OCI-LY7 (cell line): Measurements from ENCODE around the gene NACA2. TPM values are rescaled to one million over a fixed set of nuclear protein-coding genes. Genes with fewer than 3 reads are reported as not detected.

Experiments used
- BruUV-seq: library from RNA; stranded (reverse); fragments of 400-500 nt; replicated peaks from 2 replicates; lab custom pipeline; 2021; lab: Mats Ljungman, UMichigan
- CTCF ChIA-PET: fragments of 300-600 bp; sonication (Branson Sonifier 250); formaldehyde crosslinking; loops from one replicate; lab custom pipeline; 2022; ENCODE audit warnings: antibody characterized with exemption; ENCODE audit not compliant: unreplicated experiment; lab: Charles Lee
- POLR2A ChIA-PET: fragments of 300-600 bp; sonication (Branson Sonifier 250); formaldehyde crosslinking; loops from one replicate; lab custom pipeline; 2022; ENCODE audit warnings: antibody characterized with exemption; lab: Charles Lee
- DNase-seq: peaks from one replicate; pipeline ENCODE4 v3.0.0-alpha.2; 2015; ENCODE audit warnings: low spot score
- H2AFZ ChIP-seq: fragments of 200-600 bp; sonication (generic), shearing (Covaris generic); 2 replicates; pipeline ENCODE4 v1.6.1; 2014; ENCODE audit warnings: mild to moderate bottlenecking, antibody characterized with exemption, low read length, moderate library complexity
- H3K27ac ChIP-seq: fragments of 200-600 bp; sonication (generic); 2 replicates; pipeline ENCODE4 v1.5.1; 2014; ENCODE audit warnings: mixed run types, low read depth, mild to moderate bottlenecking, moderate library complexity, low read length, inconsistent platforms; ENCODE audit not compliant: poor library complexity, severe bottlenecking
- H3K36me3 ChIP-seq: fragments of 200-600 bp; sonication (generic); 2 replicates; pipeline ENCODE4 v1.6.1; 2014; ENCODE audit warnings: mild to moderate bottlenecking, antibody characterized with exemption, low read length, moderate library complexity, mixed read lengths; ENCODE audit not compliant: insufficient read depth
- H3K4me1 ChIP-seq: fragments of 200-600 bp; sonication (generic); 2 replicates; pipeline ENCODE4 v1.5.1; 2014; ENCODE audit warnings: mild to moderate bottlenecking, low read length; ENCODE audit not compliant: insufficient read depth, poor library complexity, severe bottlenecking
- H3K4me2 ChIP-seq: fragments of 200-600 bp; sonication (generic); 2 replicates; pipeline ENCODE4 v1.6.1; 2014; ENCODE audit warnings: mild to moderate bottlenecking, low read length
- H3K4me3 ChIP-seq: fragments of 200-600 bp; sonication (generic); 2 replicates; pipeline ENCODE4 v1.5.1; 2014; ENCODE audit warnings: mild to moderate bottlenecking, low read depth, low read length; ENCODE audit not compliant: poor library complexity, severe bottlenecking
- H3K79me2 ChIP-seq: fragments of 200-600 bp; sonication (generic); 2 replicates; pipeline ENCODE4 v1.6.1; 2016; ENCODE audit warnings: low read depth, mild to moderate bottlenecking, low read length, moderate library complexity, mixed read lengths; ENCODE audit not compliant: insufficient read depth
- H3K9me2 ChIP-seq: fragments of 200-600 bp; sonication (generic); 2 replicates; pipeline ENCODE4 v1.6.1; 2016; ENCODE audit warnings: mild to moderate bottlenecking, low read length, mixed read lengths; ENCODE audit not compliant: insufficient read depth
- H3K9me3 ChIP-seq: fragments of 200-600 bp; sonication (generic); 2 replicates; pipeline ENCODE4 v1.6.1; 2014; ENCODE audit warnings: mild to moderate bottlenecking, mixed run types, low read length, mixed read lengths
- H4K20me1 ChIP-seq: fragments of 200-600 bp; sonication (generic); 2 replicates; pipeline ENCODE4 v1.6.1; 2014; ENCODE audit warnings: mild to moderate bottlenecking, antibody characterized with exemption, low read length, moderate library complexity, mixed read lengths; ENCODE audit not compliant: insufficient read depth
- EZH2phosphoT487 ChIP-seq: fragments of 200-600 bp; sonication (generic); IDR thresholded peaks from 2 replicates; pipeline ENCODE4 v1.6.1; 2018; ENCODE audit warnings: low read depth, borderline replicate concordance, mild to moderate bottlenecking, mixed run types, antibody characterized with exemption, low read length, moderate library complexity, mixed read lengths
- intact Hi-C: fragments of 100-400 bp; cut with micrococcal nuclease; formaldehyde crosslinking; loops from one replicate; pipeline ENCODE4 v1.10.0; 2022; ENCODE audit not compliant: unreplicated experiment
- total RNA-seq, 2 experiments: library from RNA; depleted of rRNA in 1 of 2; stranded (reverse); fragments of >200 nt in 1 of 2; shearing (Covaris generic) in 1 of 2; gene quantifications; 2 replicates each; pipeline ENCODE4 v1.2.3, GENCODE V29; 2014 to 2022
- TF ChIP-seq, protein P1 (sequence below): fragments of 200-600 bp; sonication (generic); conservative IDR thresholded peaks from 2 replicates; pipeline ENCODE4 v1.5.1; 2014; ENCODE audit warnings: mild to moderate bottlenecking, antibody characterized with exemption, low read length, moderate library complexity, mixed read lengths

The NACA2 gene
- total RNA-seq, 2 experiments from 2014 or later, result not detected

DNA sequence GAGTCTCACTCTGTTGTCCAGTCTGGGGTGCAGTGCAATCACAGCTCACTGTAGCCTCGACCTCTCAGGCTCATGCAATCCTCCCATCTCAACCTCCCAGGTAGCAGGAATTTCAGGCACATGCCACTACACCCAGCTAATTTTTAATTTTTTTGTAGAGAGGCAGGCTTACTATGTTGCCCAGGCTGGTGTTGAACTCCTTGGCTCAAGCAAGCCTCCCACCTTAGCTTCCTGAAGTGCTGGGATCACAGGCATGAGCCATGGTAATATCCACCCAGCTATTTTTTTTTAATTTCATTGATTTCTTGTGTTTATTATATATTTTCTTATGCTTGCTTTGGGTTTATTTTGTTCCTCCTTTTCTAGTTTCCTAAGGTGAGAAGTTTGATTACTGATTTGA lies 33.9 kb upstream of the NACA2 start:
- intact Hi-C loops, result no loop called here
- Histone ChIP-seq H3K4me1 (no peaks in the 10 kb centered on the region), H3K9me2 (no peaks in the 10 kb centered on the region), H3K9me3 (no peaks in the 10 kb centered on the region), H3K27ac (no peak overlapping the region), H3K4me3 (no peak overlapping the region), H3K79me2 (no peaks in the 10 kb centered on the region), H4K20me1 (no peaks in the 10 kb centered on the region), H2AFZ (no peak overlapping the region), H3K36me3 (no peaks in the 10 kb centered on the region), H3K4me2 (no peak overlapping the region)
- CTCF ChIA-PET, result no interaction called here
- POLR2A ChIA-PET, result no interaction called here
- BruUV-seq, result no TSS peak
- no peak for DNase-seq
- no peak for TF ChIP-seq EZH2phosphoT487
- TF ChIP-seq, protein P1, sequence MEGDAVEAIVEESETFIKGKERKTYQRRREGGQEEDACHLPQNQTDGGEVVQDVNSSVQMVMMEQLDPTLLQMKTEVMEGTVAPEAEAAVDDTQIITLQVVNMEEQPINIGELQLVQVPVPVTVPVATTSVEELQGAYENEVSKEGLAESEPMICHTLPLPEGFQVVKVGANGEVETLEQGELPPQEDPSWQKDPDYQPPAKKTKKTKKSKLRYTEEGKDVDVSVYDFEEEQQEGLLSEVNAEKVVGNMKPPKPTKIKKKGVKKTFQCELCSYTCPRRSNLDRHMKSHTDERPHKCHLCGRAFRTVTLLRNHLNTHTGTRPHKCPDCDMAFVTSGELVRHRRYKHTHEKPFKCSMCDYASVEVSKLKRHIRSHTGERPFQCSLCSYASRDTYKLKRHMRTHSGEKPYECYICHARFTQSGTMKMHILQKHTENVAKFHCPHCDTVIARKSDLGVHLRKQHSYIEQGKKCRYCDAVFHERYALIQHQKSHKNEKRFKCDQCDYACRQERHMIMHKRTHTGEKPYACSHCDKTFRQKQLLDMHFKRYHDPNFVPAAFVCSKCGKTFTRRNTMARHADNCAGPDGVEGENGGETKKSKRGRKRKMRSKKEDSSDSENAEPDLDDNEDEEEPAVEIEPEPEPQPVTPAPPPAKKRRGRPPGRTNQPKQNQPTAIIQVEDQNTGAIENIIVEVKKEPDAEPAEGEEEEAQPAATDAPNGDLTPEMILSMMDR, result no peak

DNA sequence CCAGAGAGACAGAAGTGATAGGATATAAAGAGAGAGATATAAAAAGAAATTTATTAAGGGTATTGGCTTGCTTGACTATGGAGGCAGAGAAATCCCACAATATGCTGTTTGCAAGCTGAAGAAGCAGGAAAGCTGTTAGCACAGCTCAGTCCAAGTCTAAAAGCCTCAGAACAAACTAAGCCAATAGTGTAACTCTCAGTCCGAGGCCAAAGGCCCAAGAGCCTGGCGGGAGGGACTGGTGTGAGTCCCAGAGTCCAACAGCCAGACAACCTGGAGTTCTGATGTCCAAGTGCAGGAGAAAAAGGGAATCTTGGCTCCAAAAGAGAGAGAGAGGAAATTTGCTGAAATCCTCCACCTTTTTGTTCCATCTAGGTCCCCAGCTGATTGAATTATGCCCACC lies 30.3 kb upstream of the NACA2 start:
- BruUV-seq, result no TSS peak
- Histone ChIP-seq H3K9me2 (no peaks in the 10 kb centered on the region), H3K27ac (no peak overlapping the region), H3K79me2 (no peaks in the 10 kb centered on the region), H2AFZ (no peak overlapping the region), H3K36me3 (no peaks in the 10 kb centered on the region), H3K4me1 (no peaks in the 10 kb centered on the region), H3K4me2 (no peak overlapping the region), H3K4me3 (no peak overlapping the region), H4K20me1 (no peaks in the 10 kb centered on the region), H3K9me3 (peaks cover 15% of the 10 kb centered on the region; the same call in 1 of the 2 replicates)
- intact Hi-C loops, result no loop called here
- CTCF ChIA-PET, result no interaction called here
- DNase-seq, result no peak
- TF ChIP-seq, protein P1, result no peak
- POLR2A ChIA-PET, result no interaction called here

DNA sequence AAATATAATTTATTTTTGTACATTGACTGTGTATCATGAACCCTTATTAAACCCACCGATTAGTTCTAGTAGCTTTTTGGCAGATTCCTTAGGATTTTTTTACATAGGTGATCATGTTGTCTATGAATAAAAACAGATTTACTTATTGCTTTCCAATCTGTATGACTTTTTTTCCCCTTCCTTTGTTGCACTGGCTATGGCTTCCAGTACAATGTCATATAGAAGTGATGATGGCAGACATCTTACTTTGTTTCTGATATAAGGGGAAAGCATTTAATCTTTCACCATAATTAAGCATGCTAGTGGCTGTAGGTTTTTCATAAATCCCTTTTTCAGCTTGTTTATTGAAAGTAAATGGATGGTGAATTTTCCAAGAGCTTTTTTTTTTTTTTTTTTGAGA lies 28.9 kb upstream of the NACA2 start:
- H3K4me2 ChIP-seq, result no peak overlapping the region
- TF ChIP-seq, protein P1, result no peak
- TF ChIP-seq EZH2phosphoT487, result no peak

More for the DNA sequence above, 28.9 kb upstream of the NACA2 start:
- Histone ChIP-seq H3K79me2 (no peaks in the 10 kb centered on the region), H3K4me1 (no peaks in the 10 kb centered on the region), H3K36me3 (no peaks in the 10 kb centered on the region), H2AFZ (no peak overlapping the region), H3K27ac (no peak overlapping the region), H4K20me1 (no peaks in the 10 kb centered on the region), H3K9me2 (no peaks in the 10 kb centered on the region), H3K4me3 (no peak overlapping the region), H3K9me3 (peaks cover 15% of the 10 kb centered on the region; the same call in 1 of the 2 replicates)
- intact Hi-C loops, result no loop called here
- BruUV-seq, result no TSS peak
- POLR2A ChIA-PET, result no interaction called here
- no peak for DNase-seq
- CTCF ChIA-PET, result no interaction called here
